Testis (tissue), 3 donors: ENCODE results near the gene RANBP3. TPM values are rescaled to one million over a fixed set of nuclear protein-coding genes. Genes with fewer than 3 reads are reported as not detected.
"Not testable (repeated sequence)": the region's sequence is repeated elsewhere in the genome, so short reads cannot be mapped to it uniquely, and the experiment has no call there.

ENCODE experiments used
- DNase-seq: peaks from one replicate; pipeline ENCODE4 v3.0.0-alpha.2; 2019
- H3K27ac ChIP-seq, 2 donors: fragments of 200-600 bp; sonication (generic); one replicate each; pipeline ENCODE4 v1.5.1; 2019
- H3K27me3 ChIP-seq: fragments of 200-600 bp; sonication (generic); one replicate; pipeline ENCODE4 v1.5.1; 2019
- H3K36me3 ChIP-seq: fragments of 200-600 bp; sonication (generic); one replicate; pipeline ENCODE4 v1.5.1; 2017; ENCODE audit warnings: low read depth; ENCODE audit errors: missing control alignments
- H3K4me1 ChIP-seq: fragments of 200-600 bp; sonication (generic); one replicate; pipeline ENCODE4 v1.5.1; 2019
- H3K4me3 ChIP-seq, 2 donors: fragments of 200-600 bp; sonication (generic); one replicate each; pipeline ENCODE4 v1.5.1; 2017 to 2019
- H3K9me3 ChIP-seq: fragments of 200-600 bp; sonication (generic); one replicate; pipeline ENCODE4 v1.5.1; 2017
- CTCF ChIP-seq, 3 experiments: fragments of 450-650 bp in 2 of 3; fragments of 200-600 bp in 1 of 3; sonication (generic) in 1 of 3; IDR thresholded peaks; one replicate each; pipeline ENCODE4 v1.5.1; 2016 to 2019; ENCODE audit warnings: antibody characterized with exemption in 3 of 3, mild to moderate bottlenecking in 2 of 3, moderate library complexity in 1 of 3
- POLR2A ChIP-seq: fragments of 450-650 bp; IDR thresholded peaks from one replicate; pipeline ENCODE4 v1.6.1; 2017; ENCODE audit warnings: antibody characterized with exemption, mild to moderate bottlenecking, moderate library complexity
- WGBS, 2 donors: methylation state at CpG; one replicate each; pipeline ENCODE4 v1.1.5; 2018; 5-methylcytosine and 5-hydroxymethylcytosine counted together
- intact Hi-C: fragments of 100-400 bp; cut with DNase I; formaldehyde crosslinking; loops from one replicate; pipeline ENCODE4 v1.15.1; 2023; ENCODE audit warnings: low total_unique reads
- polyA plus RNA-seq: library from polyadenylated mRNA; stranded (reverse); fragments of 350-450 nt; fragmentation: Illumina TruSeq; extraction: RNeasy Lipid Tissue Mini Kit (QIAGEN cat#74804); gene quantifications from one replicate; pipeline ENCODE4 v1.2.3, GENCODE V29; 2014; ENCODE audit warnings: low read depth, low replicate concordance; ENCODE audit not compliant: insufficient read depth
- total RNA-seq, 2 donors: library from RNA; depleted of rRNA; stranded (reverse); fragments of >200 nt; gene quantifications; one replicate each; pipeline ENCODE4 v1.2.3, GENCODE V29; 2016

Gene RANBP3
- total and polyA plus RNA-seq, 3 donors from 2014 or later, result 142 to 148 (median 145) TPM

- no peak for DNase-seq
- intact Hi-C loops, result no loop called here
- Histone ChIP-seq H3K4me3 (peak overlapping the region in 1 of 2 donors; percentile 50), H3K27ac (no peak overlapping the region), H3K27me3 (no peaks in the 10 kb centered on the region), H3K9me3 (no peaks in the 10 kb centered on the region), H3K4me1 (peaks cover 30% of the 10 kb centered on the region), H3K36me3 (no peaks in the 10 kb centered on the region)
- TF ChIP-seq CTCF (IDR thresholded peaks at IDR 0.05), result no peak
- no peak for TF ChIP-seq POLR2A
- WGBS, 2 donors, result 71 to 74% methylated on average over 8 of the region's 8 CpGs
Measured at GRCh38 chr19:5989388-5990074, 11.6 kb upstream of the RANBP3 start.

- Histone ChIP-seq H3K36me3 (no peaks in the 10 kb centered on the region), H3K27me3 (no peaks in the 10 kb centered on the region), H3K4me3 (no peak overlapping the region), H3K4me1 (peaks cover 28% of the 10 kb centered on the region), H3K9me3 (no peaks in the 10 kb centered on the region), H3K27ac (no peak overlapping the region)
- no peak for TF ChIP-seq POLR2A
- no peak for TF ChIP-seq CTCF (IDR thresholded peaks at IDR 0.05)
- 85 to 88% methylated on average over 8 of the region's 8 CpGs for WGBS, 2 donors
- intact Hi-C loops, result no loop called here
- no peak for DNase-seq
Measured at GRCh38 chr19:5988517-5989387, 10.8 kb upstream of the RANBP3 start.

GRCh38 chr19:5987077-5987818 is 9.3 kb upstream of the RANBP3 start:
- Histone ChIP-seq H3K27ac (no peak overlapping the region), H3K4me1 (peaks cover 31% of the 10 kb centered on the region)
- WGBS, 2 donors, result 38 to 41% methylated on average over 14 to 17 of the region's 17 CpGs

GRCh38 chr19:5985837-5986236 is 7.9 kb upstream of the RANBP3 start:
- H3K36me3 ChIP-seq, H3K27me3 ChIP-seq, H3K4me3 ChIP-seq, H3K9me3 ChIP-seq, intact Hi-C loops, DNase-seq: not testable (repeated sequence)
- H3K27ac ChIP-seq, result peak overlapping the region; percentile 53 to 76
- 69 to 85% methylated on average over 5 of the region's 5 CpGs for WGBS, 2 donors
- H3K4me1 ChIP-seq, result peaks cover 31% of the 10 kb centered on the region

More at GRCh38 chr19:5987077-5987818, 9.3 kb upstream of the RANBP3 start:
- Histone ChIP-seq H3K4me3 (no peak overlapping the region), H3K27me3 (no peaks in the 10 kb centered on the region), H3K36me3 (no peaks in the 10 kb centered on the region), H3K9me3 (no peaks in the 10 kb centered on the region)
- intact Hi-C loops, result no loop called here
- TF ChIP-seq CTCF (IDR thresholded peaks at IDR 0.05) (peak; percentile 92 to 98 (median 96)), POLR2A (no peak)
- DNase-seq, result peak; percentile 86
